Activated T-cell treated with anti-CD3 and anti-CD28 coated beads, Interleukin-2, amount 50 U/mL, for 24 hours (primary cell): ENCODE data around the gene RRP1B.
"Not testable (repeated sequence)": the region's sequence is repeated elsewhere in the genome, so short reads cannot be mapped to it uniquely, and the experiment has no call there.

Source experiments
- DNase-seq: peaks from one replicate; pipeline ENCODE4 v3.0.0-alpha.2; 2020
- H3K27ac Mint-ChIP-seq: 2 replicates; pipeline ENCODE4 v1.8.0; 2020; ENCODE audit warnings: mild to moderate bottlenecking, mixed read lengths
- H3K27me3 Mint-ChIP-seq: 2 replicates; pipeline ENCODE4 v1.8.0; 2020; ENCODE audit warnings: mixed read lengths
- H3K36me3 Mint-ChIP-seq: 2 replicates; pipeline ENCODE4 v1.8.0; 2020; ENCODE audit warnings: low read depth, mixed read lengths
- H3K4me1 Mint-ChIP-seq: 2 replicates; pipeline ENCODE4 v1.8.0; 2020; ENCODE audit warnings: low read depth, mixed read lengths
- H3K4me3 Mint-ChIP-seq: 2 replicates; pipeline ENCODE4 v1.8.0; 2020; ENCODE audit warnings: mild to moderate bottlenecking, moderate library complexity, mixed read lengths
- H3K9me3 Mint-ChIP-seq: 2 replicates; pipeline ENCODE4 v1.8.0; 2020; ENCODE audit warnings: mixed read lengths

The RRP1B gene

DNA sequence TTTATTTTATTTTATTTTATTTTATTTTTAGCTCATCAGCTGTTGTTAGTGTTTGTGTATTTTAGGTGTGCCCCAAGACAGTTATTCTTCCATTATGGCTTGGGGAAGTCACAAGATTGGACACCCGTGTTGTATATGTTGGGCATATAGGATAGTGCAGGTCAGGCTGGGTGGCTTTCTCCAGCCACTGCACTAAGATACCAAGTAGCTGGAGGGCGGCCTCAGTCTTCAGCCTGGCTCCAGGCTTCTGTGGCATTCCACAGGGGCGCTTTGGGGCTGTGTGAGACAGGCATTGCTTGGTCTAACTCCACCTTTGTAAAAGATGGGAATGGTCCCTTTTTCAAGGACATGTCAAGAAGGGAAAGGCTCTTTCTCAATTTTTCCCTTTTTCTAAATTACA, 16.5 kb downstream of the RRP1B start:
- peaks cover 92% of the 10 kb centered on the region for H3K36me3 Mint-ChIP-seq
- H3K27ac Mint-ChIP-seq: no peak overlapping the region
- no peaks in the 10 kb centered on the region for H3K9me3 Mint-ChIP-seq
- no peaks in the 10 kb centered on the region for H3K27me3 Mint-ChIP-seq
- no peak overlapping the region for H3K4me3 Mint-ChIP-seq
- no peak for DNase-seq
- peaks cover 6% of the 10 kb centered on the region for H3K4me1 Mint-ChIP-seq

- no peak for DNase-seq
- Mint-ChIP-seq H3K27ac (no peak overlapping the region), H3K4me3 (no peak overlapping the region), H3K27me3 (no peaks in the 10 kb centered on the region), H3K4me1 (peaks cover 6% of the 10 kb centered on the region), H3K9me3 (no peaks in the 10 kb centered on the region), H3K36me3 (peaks cover 90% of the 10 kb centered on the region)
Measured at GRCh38 chr21:43676391-43676790, 17.0 kb downstream of the RRP1B start.

- no peak for DNase-seq
- Mint-ChIP-seq H3K27ac (peak overlapping the region; percentile 27), H3K36me3 (peaks cover 90% of the 10 kb centered on the region), H3K4me1 (peaks cover 6% of the 10 kb centered on the region), H3K9me3 (no peaks in the 10 kb centered on the region), H3K4me3 (no peak overlapping the region), H3K27me3 (no peaks in the 10 kb centered on the region)
Measured at GRCh38 chr21:43679951-43680350, 20.6 kb downstream of the RRP1B start.

DNA sequence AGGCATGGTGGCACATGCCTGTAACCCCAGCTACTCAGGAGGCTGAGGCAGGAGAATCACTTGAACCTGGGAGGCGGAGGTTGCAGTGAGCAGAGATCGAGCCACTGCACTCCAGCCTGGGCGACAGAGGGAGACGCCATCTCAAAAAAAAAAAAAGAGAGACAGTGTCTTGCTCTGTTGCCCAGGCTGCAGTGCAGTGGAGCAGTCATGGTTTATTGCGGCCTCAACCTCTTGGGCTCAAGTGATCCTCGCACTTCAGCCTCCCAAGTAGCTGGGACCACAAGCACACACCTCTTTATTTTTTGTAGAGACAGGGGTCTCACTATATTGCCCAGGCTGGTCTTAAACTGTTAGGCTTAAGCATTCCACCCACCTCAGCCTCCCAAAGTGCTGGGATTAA, 21.1 kb downstream of the RRP1B start:
- not testable (repeated sequence) for H3K27me3 Mint-ChIP-seq, H3K4me1 Mint-ChIP-seq, H3K4me3 Mint-ChIP-seq, DNase-seq, H3K27ac Mint-ChIP-seq, H3K9me3 Mint-ChIP-seq
- H3K36me3 Mint-ChIP-seq: peaks cover 90% of the 10 kb centered on the region

DNA sequence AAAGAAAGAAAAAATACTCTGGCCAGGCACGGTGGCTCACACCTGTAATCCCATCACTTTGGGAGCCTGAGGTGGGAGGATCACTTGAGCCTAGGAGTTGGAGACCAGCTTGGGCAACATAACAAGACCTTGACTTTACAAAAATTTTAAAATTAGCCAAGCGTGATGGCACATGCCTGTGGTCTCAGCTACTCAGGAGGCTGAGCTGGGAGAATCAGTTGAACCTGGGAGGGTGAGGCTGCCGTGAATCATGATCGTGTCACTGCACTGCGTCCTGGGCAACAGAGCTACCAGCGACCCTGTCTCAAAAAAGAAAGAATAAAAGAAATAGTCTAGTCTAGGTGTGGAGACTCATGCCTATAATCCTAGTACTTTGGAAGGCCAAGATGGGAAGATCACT, 22.3 kb downstream of the RRP1B start:
- peaks cover 92% of the 10 kb centered on the region for H3K36me3 Mint-ChIP-seq
- H3K27ac Mint-ChIP-seq: no peak overlapping the region

DNA sequence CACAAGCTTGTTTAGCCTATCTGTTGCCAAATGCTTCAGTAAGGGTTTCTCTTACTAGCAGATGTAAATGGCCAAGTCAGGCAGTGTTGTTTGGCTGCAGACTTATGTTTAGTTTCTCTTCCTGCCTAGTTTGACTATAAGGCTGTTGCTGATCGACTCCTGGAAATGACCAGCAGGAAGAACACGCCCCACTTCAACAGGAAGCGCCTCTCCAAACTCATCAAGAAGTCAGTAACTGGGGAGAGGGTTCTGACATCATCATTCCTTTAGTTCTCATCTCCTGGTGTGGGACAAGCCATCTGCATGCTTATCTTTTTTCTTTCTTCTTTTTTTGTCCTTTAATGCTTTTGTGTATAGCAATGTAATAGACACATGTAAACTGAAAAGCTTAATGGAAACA, 25.1 kb downstream of the RRP1B start:
- Mint-ChIP-seq H3K4me1 (no peaks in the 10 kb centered on the region), H3K27me3 (no peaks in the 10 kb centered on the region), H3K9me3 (no peaks in the 10 kb centered on the region), H3K36me3 (peaks cover 92% of the 10 kb centered on the region), H3K27ac (no peak overlapping the region), H3K4me3 (no peak overlapping the region)
- DNase-seq: no peak

More for the DNA sequence above, 22.3 kb downstream of the RRP1B start:
- Mint-ChIP-seq H3K4me1 (peaks cover 6% of the 10 kb centered on the region), H3K9me3 (no peaks in the 10 kb centered on the region), H3K27me3 (no peaks in the 10 kb centered on the region), H3K4me3 (no peak overlapping the region)
- DNase-seq: no peak

DNA sequence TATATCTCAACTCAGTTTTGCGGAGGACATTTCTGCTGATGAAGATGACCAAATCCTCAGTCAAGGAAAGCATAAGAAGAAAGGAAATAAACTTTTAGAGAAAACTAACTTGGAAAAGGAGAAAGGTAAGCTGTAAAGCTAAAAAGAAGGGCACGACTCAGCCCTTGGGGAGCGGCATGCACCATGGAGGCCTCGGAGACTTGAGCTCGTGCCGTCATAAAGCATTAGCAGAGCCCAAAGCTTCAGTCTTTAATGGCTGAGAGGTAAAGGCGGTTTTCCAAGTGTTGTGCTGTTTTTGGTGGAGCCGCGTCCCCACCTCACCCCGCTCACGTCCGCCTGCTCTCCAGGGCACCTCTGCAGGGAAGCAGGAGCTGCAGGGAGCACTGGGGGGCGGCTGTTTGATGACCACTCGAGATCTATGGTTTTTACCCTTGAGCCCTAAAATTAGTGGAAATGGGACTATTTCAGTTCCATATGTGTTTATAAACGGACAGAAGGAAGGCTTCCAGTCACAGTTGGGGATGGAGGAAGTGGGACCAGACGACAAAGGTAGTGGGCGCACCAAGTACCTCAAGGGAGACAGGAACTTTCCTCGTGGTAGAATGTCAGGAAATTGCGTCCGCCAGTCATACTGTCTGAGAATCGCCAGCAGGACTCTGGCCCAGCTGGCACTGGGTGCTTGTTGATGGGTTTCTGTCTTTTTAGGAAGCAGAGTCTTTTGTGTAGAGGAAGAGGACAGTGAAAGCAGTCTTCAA, 27.6 kb downstream of the RRP1B start:
- Mint-ChIP-seq H3K4me1 (no peaks in the 10 kb centered on the region), H3K27me3 (no peaks in the 10 kb centered on the region), H3K36me3 (peaks cover 97% of the 10 kb centered on the region), H3K27ac (peak overlapping the region; percentile 28), H3K4me3 (no peak overlapping the region), H3K9me3 (no peaks in the 10 kb centered on the region)
- DNase-seq: no peak

GRCh38 chr21:43687566-43688399, 28.4 kb downstream of the RRP1B start:
- no peak for DNase-seq
- no peaks in the 10 kb centered on the region for H3K9me3 Mint-ChIP-seq
- no peaks in the 10 kb centered on the region for H3K4me1 Mint-ChIP-seq
- H3K4me3 Mint-ChIP-seq: no peak overlapping the region
- H3K27me3 Mint-ChIP-seq: no peaks in the 10 kb centered on the region
- H3K36me3 Mint-ChIP-seq: peaks cover 97% of the 10 kb centered on the region
- no peak overlapping the region for H3K27ac Mint-ChIP-seq

- H3K4me3 Mint-ChIP-seq: no peak overlapping the region
- peaks cover 99% of the 10 kb centered on the region for H3K36me3 Mint-ChIP-seq
- no peaks in the 10 kb centered on the region for H3K9me3 Mint-ChIP-seq
- H3K4me1 Mint-ChIP-seq: no peaks in the 10 kb centered on the region
- peak overlapping the region; percentile 26 for H3K27ac Mint-ChIP-seq
- DNase-seq: no peak
- no peaks in the 10 kb centered on the region for H3K27me3 Mint-ChIP-seq
Measured at GRCh38 chr21:43688906-43689305, 29.5 kb downstream of the RRP1B start.

- no peak overlapping the region for H3K27ac Mint-ChIP-seq
- no peak for DNase-seq
- H3K4me1 Mint-ChIP-seq: no peaks in the 10 kb centered on the region
- H3K4me3 Mint-ChIP-seq: no peak overlapping the region
- no peaks in the 10 kb centered on the region for H3K27me3 Mint-ChIP-seq
- peaks cover 99% of the 10 kb centered on the region for H3K36me3 Mint-ChIP-seq
- H3K9me3 Mint-ChIP-seq: no peaks in the 10 kb centered on the region
Measured at GRCh38 chr21:43689556-43690337, 30.4 kb downstream of the RRP1B start.

GRCh38 chr21:43690346-43690745, 31.0 kb downstream of the RRP1B start:
- Mint-ChIP-seq H3K4me1 (no peaks in the 10 kb centered on the region), H3K27me3 (no peaks in the 10 kb centered on the region)
- no peak for DNase-seq

GRCh38 chr21:43691086-43691795, 31.9 kb downstream of the RRP1B start:
- Mint-ChIP-seq H3K4me1 (no peaks in the 10 kb centered on the region), H3K9me3 (no peaks in the 10 kb centered on the region), H3K4me3 (no peak overlapping the region), H3K27ac (no peak overlapping the region), H3K36me3 (peaks cover 100% of the 10 kb centered on the region), H3K27me3 (no peaks in the 10 kb centered on the region)
- DNase-seq: no peak

More at GRCh38 chr21:43690346-43690745, 31.0 kb downstream of the RRP1B start:
- peak overlapping the region; percentile 61 for H3K27ac Mint-ChIP-seq
- no peak overlapping the region for H3K4me3 Mint-ChIP-seq
- H3K36me3 Mint-ChIP-seq: peaks cover 99% of the 10 kb centered on the region
- no peaks in the 10 kb centered on the region for H3K9me3 Mint-ChIP-seq

DNA sequence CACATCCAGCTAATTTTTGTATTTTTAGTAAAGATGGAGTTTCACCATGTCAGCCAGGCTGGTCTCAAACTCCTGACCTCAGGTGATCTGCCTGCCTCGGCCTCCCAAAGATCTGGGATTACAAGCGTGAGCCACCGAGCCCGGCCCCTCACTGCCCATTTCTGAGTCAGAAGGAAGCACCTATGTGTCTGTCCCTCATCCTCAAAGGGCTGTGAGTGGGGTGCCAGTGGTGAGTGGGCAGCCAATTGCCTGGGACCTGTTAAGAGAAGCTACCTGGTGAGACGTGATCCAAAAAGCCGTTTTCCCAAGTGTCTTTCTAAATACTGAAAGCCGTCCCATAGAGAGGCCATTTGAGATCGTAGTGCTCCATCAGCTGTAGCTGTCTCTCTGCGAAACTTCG, 32.4 kb downstream of the RRP1B start:
- H3K9me3 Mint-ChIP-seq: no peaks in the 10 kb centered on the region
- H3K4me1 Mint-ChIP-seq: peaks cover under 1% of the 10 kb centered on the region
- H3K27ac Mint-ChIP-seq: no peak overlapping the region
- H3K27me3 Mint-ChIP-seq: no peaks in the 10 kb centered on the region
- no peak for DNase-seq
- no peak overlapping the region for H3K4me3 Mint-ChIP-seq
- H3K36me3 Mint-ChIP-seq: peaks cover 100% of the 10 kb centered on the region

GRCh38 chr21:43692949-43693348, 33.6 kb downstream of the RRP1B start:
- no peak overlapping the region for H3K27ac Mint-ChIP-seq
- peaks cover 8% of the 10 kb centered on the region for H3K4me1 Mint-ChIP-seq
- no peak overlapping the region for H3K4me3 Mint-ChIP-seq
- no peaks in the 10 kb centered on the region for H3K9me3 Mint-ChIP-seq
- no peaks in the 10 kb centered on the region for H3K27me3 Mint-ChIP-seq
- H3K36me3 Mint-ChIP-seq: peaks cover 99% of the 10 kb centered on the region
- DNase-seq: no peak
